Measurements from ENCODE around the gene COL1A2.

COL1A2 gene

GRCh38 chr7:94374721-94375566, 19.8 kb upstream of the COL1A2 start:
- Histone ChIP-seq H3K4me1 (ENCODE audit: control insufficient read depth in 1 of 2, insufficient read depth in 1 of 2, low read depth in 1 of 2, low read length in 1 of 2) (peaks cover 0 to 21% of the 10 kb centered on the region in 2 experiments), H3K27me3 (no peaks in the 10 kb centered on the region), H3K27ac (no peak overlapping the region), H3K9me3 (no peaks in the 10 kb centered on the region), H3K36me3 (no peaks in the 10 kb centered on the region), H3K4me3 (ENCODE audit: low read depth in 1 of 2, low read length in 1 of 2) (no peak overlapping the region)
- TF ChIP-seq, protein P1, sequence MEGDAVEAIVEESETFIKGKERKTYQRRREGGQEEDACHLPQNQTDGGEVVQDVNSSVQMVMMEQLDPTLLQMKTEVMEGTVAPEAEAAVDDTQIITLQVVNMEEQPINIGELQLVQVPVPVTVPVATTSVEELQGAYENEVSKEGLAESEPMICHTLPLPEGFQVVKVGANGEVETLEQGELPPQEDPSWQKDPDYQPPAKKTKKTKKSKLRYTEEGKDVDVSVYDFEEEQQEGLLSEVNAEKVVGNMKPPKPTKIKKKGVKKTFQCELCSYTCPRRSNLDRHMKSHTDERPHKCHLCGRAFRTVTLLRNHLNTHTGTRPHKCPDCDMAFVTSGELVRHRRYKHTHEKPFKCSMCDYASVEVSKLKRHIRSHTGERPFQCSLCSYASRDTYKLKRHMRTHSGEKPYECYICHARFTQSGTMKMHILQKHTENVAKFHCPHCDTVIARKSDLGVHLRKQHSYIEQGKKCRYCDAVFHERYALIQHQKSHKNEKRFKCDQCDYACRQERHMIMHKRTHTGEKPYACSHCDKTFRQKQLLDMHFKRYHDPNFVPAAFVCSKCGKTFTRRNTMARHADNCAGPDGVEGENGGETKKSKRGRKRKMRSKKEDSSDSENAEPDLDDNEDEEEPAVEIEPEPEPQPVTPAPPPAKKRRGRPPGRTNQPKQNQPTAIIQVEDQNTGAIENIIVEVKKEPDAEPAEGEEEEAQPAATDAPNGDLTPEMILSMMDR (IDR thresholded peaks at IDR 0.05) = no peak

DNA sequence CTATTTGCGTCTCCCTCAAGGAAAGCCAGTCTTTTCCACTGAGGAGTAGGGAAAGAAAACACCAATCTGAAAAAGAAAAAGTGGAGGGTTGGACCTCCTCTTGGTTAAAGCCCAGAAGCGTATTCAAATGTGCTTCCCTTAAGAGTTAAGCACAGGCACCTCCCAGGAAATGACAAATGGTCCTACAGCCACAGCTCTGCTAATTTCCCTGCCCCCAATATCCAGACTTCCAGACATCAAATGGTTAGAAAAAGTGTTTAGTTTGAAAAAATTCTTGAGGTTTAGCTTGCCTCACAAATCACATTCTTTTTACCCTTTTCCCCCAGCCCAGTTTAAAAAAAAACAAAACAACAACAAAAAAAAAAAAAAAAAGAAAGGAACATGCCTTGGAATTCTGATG, 19.0 kb upstream of the COL1A2 start:
- H3K4me1 ChIP-seq (ENCODE audit: control insufficient read depth in 1 of 2, insufficient read depth in 1 of 2, low read depth in 1 of 2, low read length in 1 of 2) = peaks cover 0 to 21% of the 10 kb centered on the region in 2 experiments
- H3K9me3 ChIP-seq = no peaks in the 10 kb centered on the region
- TF ChIP-seq, protein P1 (IDR thresholded peaks at IDR 0.05) = no peak
- no peaks in the 10 kb centered on the region for H3K36me3 ChIP-seq
- no peaks in the 10 kb centered on the region for H3K27me3 ChIP-seq
- H3K27ac ChIP-seq = no peak overlapping the region
- H3K4me3 ChIP-seq (ENCODE audit: low read depth in 1 of 2, low read length in 1 of 2) = no peak overlapping the region

DNA sequence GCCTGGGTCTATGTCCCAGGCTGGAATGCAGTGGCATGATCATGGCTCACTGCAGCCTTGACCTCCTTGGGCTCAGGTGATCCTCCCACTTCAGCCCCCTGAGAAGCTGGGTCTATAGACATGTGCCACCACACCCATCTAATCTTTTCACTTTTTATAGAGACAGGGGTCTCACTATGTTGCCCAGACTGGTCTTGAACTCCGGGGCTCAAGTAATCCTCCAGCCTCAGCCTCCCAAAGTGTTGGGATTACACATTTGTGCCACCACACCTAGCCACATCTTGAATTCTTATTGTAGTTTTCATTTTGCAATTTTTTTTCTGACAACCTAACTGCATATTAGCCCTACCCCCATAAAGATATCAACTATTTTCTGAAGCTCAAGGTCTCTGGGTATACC, 18.4 kb upstream of the COL1A2 start:
- H3K27me3 ChIP-seq = no peaks in the 10 kb centered on the region
- H3K36me3 ChIP-seq = no peaks in the 10 kb centered on the region
- peaks cover 0 to 21% of the 10 kb centered on the region in 2 experiments for H3K4me1 ChIP-seq (ENCODE audit: control insufficient read depth in 1 of 2, insufficient read depth in 1 of 2, low read depth in 1 of 2, low read length in 1 of 2)
- H3K9me3 ChIP-seq = no peaks in the 10 kb centered on the region
- H3K27ac ChIP-seq = no peak overlapping the region
- TF ChIP-seq, protein P1 (IDR thresholded peaks at IDR 0.05) = no peak
- no peak overlapping the region for H3K4me3 ChIP-seq (ENCODE audit: low read depth in 1 of 2, low read length in 1 of 2)

DNA sequence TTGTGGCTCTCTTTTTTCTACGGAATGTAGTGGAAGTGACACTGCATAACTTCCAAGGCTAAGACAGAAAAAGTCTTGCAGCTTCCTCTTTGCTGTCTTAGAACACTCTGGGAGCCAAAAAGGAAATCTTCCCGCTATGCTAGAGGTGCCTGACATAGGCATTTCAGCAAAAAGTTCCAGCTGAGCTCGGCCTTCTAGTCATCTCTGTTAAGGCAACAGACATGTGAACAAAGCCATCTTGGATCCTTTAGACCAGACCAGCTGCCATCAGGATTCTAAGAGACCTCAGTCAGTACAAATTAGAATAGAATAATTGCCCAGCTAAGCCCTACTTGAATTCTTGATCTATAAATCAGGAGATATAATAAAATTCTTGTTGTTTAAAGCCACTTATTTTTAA, 16.3 kb upstream of the COL1A2 start:
- TF ChIP-seq, protein P1 (IDR thresholded peaks at IDR 0.05) = no peak
- Histone ChIP-seq H3K4me3 (ENCODE audit: low read depth in 1 of 2, low read length in 1 of 2) (no peak overlapping the region), H3K4me1 (ENCODE audit: control insufficient read depth in 1 of 2, insufficient read depth in 1 of 2, low read depth in 1 of 2, low read length in 1 of 2) (peaks cover 0 to 21% of the 10 kb centered on the region in 2 experiments), H3K27me3 (no peaks in the 10 kb centered on the region), H3K27ac (no peak overlapping the region), H3K9me3 (no peaks in the 10 kb centered on the region), H3K36me3 (no peaks in the 10 kb centered on the region)

DNA sequence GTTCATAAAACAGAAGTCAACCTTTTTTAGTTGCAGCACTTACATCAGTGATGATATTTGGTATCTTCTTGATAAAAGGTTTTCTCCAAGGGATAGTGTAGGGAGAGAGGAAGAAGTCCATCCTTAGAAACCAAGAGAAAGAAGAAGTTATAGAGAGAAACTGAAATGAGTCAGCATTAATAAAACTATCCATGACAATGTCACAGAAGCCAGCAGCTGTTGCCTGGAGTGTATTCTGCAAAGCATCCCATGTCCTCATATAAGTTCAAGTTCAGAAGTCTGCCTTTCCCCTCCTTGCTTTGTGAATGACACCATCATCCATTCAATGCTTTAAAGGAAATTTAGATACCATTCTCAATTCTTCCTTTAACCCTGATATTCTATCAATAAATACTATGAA, 14.4 kb upstream of the COL1A2 start:
- H3K9me3 ChIP-seq = no peaks in the 10 kb centered on the region
- H3K27ac ChIP-seq = no peak overlapping the region
- no peak overlapping the region for H3K4me3 ChIP-seq (ENCODE audit: low read depth in 1 of 2, low read length in 1 of 2)
- no peaks in the 10 kb centered on the region for H3K36me3 ChIP-seq
- TF ChIP-seq, protein P1 (IDR thresholded peaks at IDR 0.05) = no peak
- H3K27me3 ChIP-seq = no peaks in the 10 kb centered on the region
- H3K4me1 ChIP-seq (ENCODE audit: control insufficient read depth in 1 of 2, insufficient read depth in 1 of 2, low read depth in 1 of 2, low read length in 1 of 2) = peaks cover 0 to 21% of the 10 kb centered on the region in 2 experiments

Measured in neutrophil (primary cell).